H1 (cell line): ENCODE measurements around the gene NRXN3. TPM values are rescaled to one million over a fixed set of nuclear protein-coding genes. Genes with fewer than 3 reads are reported as not detected.

Experiments
- CTCF ChIA-PET: fragments of 300-600 bp; sonication (Branson Sonifier 250); formaldehyde crosslinking; loops from one replicate; lab custom pipeline; 2021; ENCODE audit not compliant: partially characterized antibody; lab: Charles Lee
- POLR2A ChIA-PET: fragments of 300-600 bp; sonication (Branson Sonifier 250); formaldehyde crosslinking; loops from one replicate; lab custom pipeline; 2021; ENCODE audit warnings: inconsistent platforms; ENCODE audit not compliant: partially characterized antibody; lab: Charles Lee
- DNase-seq, 2 experiments: peaks; one replicate each; pipeline versions ENCODE4 v3.0.0 to v3.0.0-alpha.2; 2010 to 2022; ENCODE audit warnings: low spot score in 2 of 2, low read depth in 1 of 2, mixed read lengths in 1 of 2
- FAIRE-seq: peaks from 2 replicates; lab custom pipeline; 2011; peaks lifted over from hg19 to GRCh38; lab: Jason Lieb, UNC
- H2AFZ ChIP-seq: 2 replicates; pipeline ENCODE4 v1.8.1; 2012; ENCODE audit warnings: low read length, inconsistent platforms
- H2AK5ac ChIP-seq: 2 replicates; pipeline ENCODE4 v1.6.1; 2013; ENCODE audit warnings: low read depth, low read length
- H2BK120ac ChIP-seq: replicated peaks from 2 replicates; pipeline ENCODE3; 2013; ENCODE audit warnings: low read depth, low read length, inconsistent platforms
- H2BK12ac ChIP-seq: 2 replicates; pipeline ENCODE4 v1.6.1; 2013; ENCODE audit warnings: low read depth, low read length
- H2BK15ac ChIP-seq: 2 replicates; pipeline ENCODE4 v1.6.1; 2013; ENCODE audit warnings: low read length
- H2BK20ac ChIP-seq: 2 replicates; pipeline ENCODE4 v1.6.1; 2013; ENCODE audit warnings: low read length
- H2BK5ac ChIP-seq: 2 replicates; pipeline ENCODE4 v1.6.1; 2013; ENCODE audit warnings: low read depth, low read length
- H3K14ac ChIP-seq: 2 replicates; pipeline ENCODE4 v1.6.1; 2013; ENCODE audit warnings: inconsistent platforms; ENCODE audit not compliant: insufficient read length
- H3K18ac ChIP-seq: 2 replicates; pipeline ENCODE4 v1.6.1; 2013; ENCODE audit warnings: low read length; ENCODE audit errors: extremely low read depth
- H3K23ac ChIP-seq: 2 replicates; pipeline ENCODE4 v1.6.1; 2013; ENCODE audit warnings: inconsistent platforms; ENCODE audit not compliant: insufficient read length
- H3K23me2 ChIP-seq: 2 replicates; pipeline ENCODE4 v1.6.1; 2013; ENCODE audit warnings: low read depth, low read length
- H3K27ac ChIP-seq: 2 replicates; pipeline ENCODE4 v1.6.1; 2011; ENCODE audit warnings: low read depth, low read length, inconsistent platforms
- H3K27me3 ChIP-seq, 4 experiments: replicated peaks in 1 of 4; 1 replicate in 1 of 4; 2 replicates in 3 of 4; pipeline versions ENCODE4 v1.6.1 to v1.8.1; 2011 to 2013; ENCODE audit warnings: low read length in 3 of 4, mild to moderate bottlenecking in 3 of 4, inconsistent platforms in 2 of 4, mixed read lengths in 2 of 4, moderate library complexity in 1 of 4; ENCODE audit not compliant: control insufficient read depth in 3 of 4, insufficient read depth in 3 of 4; ENCODE audit errors: extremely low read depth in 1 of 4
- H3K36me3 ChIP-seq, 4 experiments: 2 replicates each; pipeline versions ENCODE4 v1.6.1 to v1.8.1; 2011 to 2013; ENCODE audit warnings: mild to moderate bottlenecking in 4 of 4, low read length in 3 of 4, moderate library complexity in 2 of 4, control low read depth in 1 of 4, inconsistent platforms in 1 of 4; ENCODE audit not compliant: insufficient read depth in 4 of 4, control insufficient read depth in 2 of 4
- H3K4ac ChIP-seq: replicated peaks from 2 replicates; pipeline ENCODE3; 2013; ENCODE audit warnings: low read length, low read depth, mixed read lengths, inconsistent platforms; ENCODE audit not compliant: insufficient read length
- H3K4me1 ChIP-seq, 4 experiments: replicated peaks in 1 of 4; 1 replicate in 1 of 4; 2 replicates in 3 of 4; pipeline versions ENCODE4 v1.6.1 to v1.8.1; 2011 to 2013; ENCODE audit warnings: low read length in 3 of 4, inconsistent platforms in 2 of 4, mixed read lengths in 1 of 4; ENCODE audit not compliant: insufficient read depth in 4 of 4, control insufficient read depth in 3 of 4
- H3K4me2 ChIP-seq, 2 experiments: 2 replicates each; pipeline versions ENCODE4 v1.6.1 to v1.8.1; 2011 to 2013; ENCODE audit warnings: low read depth in 2 of 2, low read length in 2 of 2, control low read depth in 1 of 2, inconsistent platforms in 1 of 2, mild to moderate bottlenecking in 1 of 2; ENCODE audit not compliant: insufficient read depth in 1 of 2
- H3K4me3 ChIP-seq, 4 experiments: fragments of 200-600, 300-600 bp in 1 of 4; sonication (generic), shearing (Covaris generic), sonication (Bioruptor Twin) in 1 of 4; 2 replicates each; pipeline versions ENCODE4 v1.5.1 to v1.8.1; 2011 to 2016; ENCODE audit warnings: low read length in 4 of 4, low read depth in 3 of 4, control low read depth in 2 of 4, inconsistent platforms in 2 of 4, mild to moderate bottlenecking in 2 of 4, mixed read lengths in 1 of 4, moderate library complexity in 1 of 4; ENCODE audit not compliant: insufficient read depth in 2 of 4; ENCODE audit errors: extremely low read depth in 1 of 4
- H3K56ac ChIP-seq: replicated peaks from 2 replicates; pipeline ENCODE3; 2013; ENCODE audit warnings: low read depth, mild to moderate bottlenecking, mixed read lengths, low read length, inconsistent platforms; ENCODE audit not compliant: insufficient read length
- H3K79me1 ChIP-seq: 2 replicates; pipeline ENCODE4 v1.6.1; 2013; ENCODE audit warnings: low read depth, low read length, control low read depth
- H3K79me2 ChIP-seq, 2 experiments: 2 replicates each; pipeline versions ENCODE4 v1.6.1 to v1.8.1; 2012 to 2013; ENCODE audit warnings: low read length in 2 of 2, mild to moderate bottlenecking in 2 of 2, inconsistent platforms in 1 of 2; ENCODE audit not compliant: insufficient read depth in 2 of 2, control insufficient read depth in 1 of 2
- H3K9ac ChIP-seq, 4 experiments: replicated peaks in 1 of 4; 1 replicate in 1 of 4; 2 replicates in 3 of 4; pipeline versions ENCODE4 v1.6.1 to v1.8.1; 2011 to 2013; ENCODE audit warnings: low read depth in 3 of 4, low read length in 3 of 4, control low read depth in 2 of 4, mild to moderate bottlenecking in 2 of 4, moderate library complexity in 2 of 4, inconsistent platforms in 1 of 4; ENCODE audit errors: extremely low read depth in 1 of 4
- H3K9me3 ChIP-seq, 2 experiments: 2 replicates each; pipeline versions ENCODE4 v1.6.1 to v1.8.1; 2012 to 2013; ENCODE audit warnings: mild to moderate bottlenecking in 2 of 2, moderate library complexity in 2 of 2, control low read depth in 1 of 2, inconsistent platforms in 1 of 2, low read depth in 1 of 2, low read length in 1 of 2, mixed read lengths in 1 of 2; ENCODE audit not compliant: insufficient read depth in 2 of 2
- H4K20me1 ChIP-seq, 2 experiments: replicated peaks in 1 of 2; 2 replicates each; pipeline versions ENCODE3 to v1.8.1; 2011 to 2013; ENCODE audit warnings: inconsistent platforms in 2 of 2, low read length in 2 of 2, mild to moderate bottlenecking in 1 of 2; ENCODE audit not compliant: insufficient read depth in 2 of 2, control insufficient read depth in 1 of 2
- H4K5ac ChIP-seq: 2 replicates; pipeline ENCODE4 v1.6.1; 2013; ENCODE audit warnings: low read length, low read depth, mixed read lengths, inconsistent platforms; ENCODE audit not compliant: insufficient read length
- H4K8ac ChIP-seq: 2 replicates; pipeline ENCODE4 v1.8.0; 2013; ENCODE audit warnings: mild to moderate bottlenecking, moderate library complexity, low read length, inconsistent platforms; ENCODE audit not compliant: insufficient read depth; ENCODE audit errors: extremely low read depth
- H4K91ac ChIP-seq: replicated peaks from 2 replicates; pipeline ENCODE3; 2013; ENCODE audit warnings: low read length, mixed read lengths, inconsistent platforms; ENCODE audit not compliant: insufficient read length
- CEBPB ChIP-seq: IDR thresholded peaks from 2 replicates; pipeline ENCODE4 v1.6.1; 2012; ENCODE audit warnings: low read depth, low read length
- GTF2F1 ChIP-seq: IDR thresholded peaks from 2 replicates; pipeline ENCODE4 v1.6.1; 2012; ENCODE audit warnings: low read depth, low read length, improper control_type of control experiment, borderline replicate concordance
- KDM4A ChIP-seq: IDR thresholded peaks from one replicate; pipeline ENCODE4 v1.7.1; 2012; ENCODE audit warnings: low read depth, mild to moderate bottlenecking, moderate library complexity, low read length, inconsistent platforms; ENCODE audit not compliant: severe bottlenecking
- WGBS, 2 experiments: shearing (Covaris generic) in 1 of 2; methylation state at CpG; one replicate each; pipeline versions ENCODE4 v1.1.6 to v1.1.7; 2013 to 2015; ENCODE audit warnings: low lambda C conversion rate in 2 of 2, mixed read lengths in 2 of 2, inconsistent platforms in 1 of 2, low coverage in 1 of 2, missing lambda C conversion rate in 1 of 2; ENCODE audit not compliant: insufficient replicate concordance in 2 of 2, insufficient coverage in 1 of 2, insufficient read length in 1 of 2; ENCODE audit errors: extremely low coverage in 1 of 2, missing lambda C conversion rate in 1 of 2; 5-methylcytosine and 5-hydroxymethylcytosine counted together
- polyA plus RNA-seq, 7 experiments: library from polyadenylated mRNA; depleted of rRNA in 3 of 7; stranded (reverse) in 5 of 7; unstranded in 2 of 7; fragments of >200 nt in 5 of 7; fragments of 200-250 nt in 2 of 7; gene quantifications; 1 replicate in 5 of 7; 2 replicates in 1 of 7; 4 replicates in 1 of 7; pipeline versions ENCODE4 v1.2.1 to v1.2.3, GENCODE V29; 2011 to 2013; ENCODE audit warnings: missing spikeins in 2 of 7, mixed read lengths in 2 of 7
- total RNA-seq: library from RNA; stranded (reverse); fragmentation: NEBNext Ultra II Directional; extraction: Animal tissue kit (Norgen Biotek cat#: 25700); gene quantifications from 2 replicates; pipeline ENCODE4 v1.2.1, GENCODE V29; 2021

NRXN3 gene
- total and polyA plus RNA-seq, 2 of the 8 experiments (the other 6 are each of a cell fraction or from before 2014, with no cell fraction given): 2.6 to 4.1 TPM

DNA sequence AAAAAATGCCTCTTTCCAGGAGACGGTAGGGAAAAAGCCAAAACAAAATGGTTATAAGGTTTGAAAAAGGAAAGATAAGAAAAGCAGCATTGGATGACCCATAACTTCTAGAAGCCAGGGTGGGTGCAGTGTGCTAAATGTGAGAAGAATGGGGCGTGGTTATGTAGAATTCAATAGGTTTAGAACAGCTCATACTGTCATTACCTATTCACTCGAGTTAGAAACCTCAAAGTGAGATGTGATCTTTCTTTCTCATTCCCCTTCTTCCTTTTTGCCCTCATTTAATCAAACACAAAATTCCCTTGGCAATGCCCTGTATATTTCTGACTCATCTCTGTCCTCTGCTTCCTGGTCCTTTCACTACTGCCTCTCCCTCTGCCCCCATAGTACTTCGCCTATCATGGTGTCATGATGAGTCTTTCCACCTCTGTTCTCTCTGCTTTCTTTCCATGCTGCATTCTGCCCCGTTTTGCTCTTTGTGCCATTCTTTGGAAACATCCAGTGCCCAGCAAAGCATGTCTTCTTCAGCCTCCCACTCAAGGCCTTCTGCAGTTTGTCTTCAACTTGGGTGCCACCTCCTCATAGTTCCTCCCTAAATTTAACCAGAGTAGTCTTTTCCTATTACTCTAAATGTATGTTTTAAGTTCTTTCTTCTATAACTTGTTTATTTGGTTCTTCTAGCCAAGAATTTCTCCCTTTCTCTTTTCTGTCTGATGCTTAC is 496.3 kb downstream of the NRXN3 start:
- DNase-seq (no peak), FAIRE-seq (no peak)
- Histone ChIP-seq H3K4me3 (no peak overlapping the region), H3K79me2 (no peaks in the 10 kb centered on the region), H3K23me2 (no peaks in the 10 kb centered on the region), H3K4me1 (no peaks in the 10 kb centered on the region), H3K18ac (no peak overlapping the region), H2BK15ac (no peak overlapping the region), H2AK5ac (no peak overlapping the region), H3K23ac (no peak overlapping the region), H4K8ac (no peak overlapping the region), H4K5ac (no peak overlapping the region), H4K20me1 (no peaks in the 10 kb centered on the region), H3K4me2 (no peak overlapping the region), H3K9ac (no peak overlapping the region), H2BK20ac (no peak overlapping the region), H2BK120ac (no peak overlapping the region), H3K9me3 (no peaks in the 10 kb centered on the region), H3K27me3 (no peaks in the 10 kb centered on the region), H3K14ac (no peak overlapping the region), H3K4ac (no peak overlapping the region), H2BK5ac (no peak overlapping the region), H2AFZ (no peak overlapping the region), H3K56ac (no peak overlapping the region), H3K27ac (no peak overlapping the region), H3K79me1 (no peaks in the 10 kb centered on the region), H3K36me3 (no peaks in the 10 kb centered on the region), H4K91ac (no peak overlapping the region), H2BK12ac (no peak overlapping the region)
- whole genome bisulfite sequencing, 2 experiments: 88% methylated on average over 5 of the region's 5 CpGs; no CpG with 5 or more reads in 1 of the 2 experiments
- ChIA-PET POLR2A (interaction anchor here (1.0 kb wide), 1 partner anchor 18 kb away, joined by 3 read pairs; no protein-coding TSS in a partner anchor), CTCF (interaction anchor here (1.1 to 1.2 kb wide), 2 partner anchors 13 to 14 kb away, joined by 3 to 4 read pairs; no protein-coding TSS in a partner anchor)
- TF ChIP-seq CEBPB: no peak
- TF ChIP-seq KDM4A: no peak
- TF ChIP-seq GTF2F1: no peak
